ENCODE data around the gene ATP12A.

The ATP12A gene

GRCh38 chr13:24680258-24680920 lies at the start of gene ATP12A:
Gene ATP12A (plus strand): TSS chr13:24680408. CDS start chr13:24680744, 336 bp downstream.
- H3K4me1 ChIP-seq (ENCODE audit: control insufficient read depth in 1 of 2, insufficient read depth in 2 of 2, low read length in 2 of 2): peaks cover 0 to 13% of the 10 kb centered on the region in 2 donors
- H3K4me3 ChIP-seq (ENCODE audit: low read depth in 1 of 2, low read length in 2 of 2): peak within 1 kb of the TSS in 1 of 2 donors; percentile 60
- H3K36me3 ChIP-seq (ENCODE audit: control insufficient read depth in 1 of 2, insufficient read depth in 2 of 2, low read length in 2 of 2): no peaks in the 10 kb centered on the region
- H3K9me3 ChIP-seq (ENCODE audit: control insufficient read depth in 1 of 2, low read length in 2 of 2): no peaks in the 10 kb centered on the region
- no peak within 1 kb of the TSS for H3K27ac ChIP-seq (ENCODE audit: low read length)
- peaks cover 10% of the 10 kb centered on the region for H3K27me3 ChIP-seq (ENCODE audit: low read depth, low read length)

- Histone ChIP-seq H3K27ac (ENCODE audit: low read length) (no peak overlapping the region), H3K4me3 (ENCODE audit: low read depth in 1 of 2, low read length in 2 of 2) (no peak overlapping the region), H3K9me3 (ENCODE audit: control insufficient read depth in 1 of 2, low read length in 2 of 2) (no peaks in the 10 kb centered on the region), H3K27me3 (ENCODE audit: low read depth, low read length) (no peaks in the 10 kb centered on the region), H3K36me3 (ENCODE audit: control insufficient read depth in 1 of 2, insufficient read depth in 2 of 2, low read length in 2 of 2) (no peaks in the 10 kb centered on the region), H3K4me1 (ENCODE audit: control insufficient read depth in 1 of 2, insufficient read depth in 2 of 2, low read length in 2 of 2) (no peaks in the 10 kb centered on the region)
Observed at GRCh38 chr13:24630851-24631620, 49.2 kb upstream of the ATP12A start.

GRCh38 chr13:24631922-24632321 lies 48.3 kb upstream of the ATP12A start:
- no peaks in the 10 kb centered on the region for H3K9me3 ChIP-seq (ENCODE audit: control insufficient read depth in 1 of 2, low read length in 2 of 2)
- H3K27ac ChIP-seq (ENCODE audit: low read length): no peak overlapping the region
- H3K27me3 ChIP-seq (ENCODE audit: low read depth, low read length): no peaks in the 10 kb centered on the region
- no peaks in the 10 kb centered on the region for H3K36me3 ChIP-seq (ENCODE audit: control insufficient read depth in 1 of 2, insufficient read depth in 2 of 2, low read length in 2 of 2)
- no peaks in the 10 kb centered on the region for H3K4me1 ChIP-seq (ENCODE audit: control insufficient read depth in 1 of 2, insufficient read depth in 2 of 2, low read length in 2 of 2)
- no peak overlapping the region for H3K4me3 ChIP-seq (ENCODE audit: low read depth in 1 of 2, low read length in 2 of 2)

- H3K4me3 ChIP-seq (ENCODE audit: low read depth in 1 of 2, low read length in 2 of 2): no peak overlapping the region
- H3K27ac ChIP-seq (ENCODE audit: low read length): no peak overlapping the region
- no peaks in the 10 kb centered on the region for H3K27me3 ChIP-seq (ENCODE audit: low read depth, low read length)
- no peaks in the 10 kb centered on the region for H3K9me3 ChIP-seq (ENCODE audit: control insufficient read depth in 1 of 2, low read length in 2 of 2)
- no peaks in the 10 kb centered on the region for H3K4me1 ChIP-seq (ENCODE audit: control insufficient read depth in 1 of 2, insufficient read depth in 2 of 2, low read length in 2 of 2)
- no peaks in the 10 kb centered on the region for H3K36me3 ChIP-seq (ENCODE audit: control insufficient read depth in 1 of 2, insufficient read depth in 2 of 2, low read length in 2 of 2)
Observed at GRCh38 chr13:24632382-24633121, 47.7 kb upstream of the ATP12A start.

- no peak overlapping the region for H3K4me3 ChIP-seq (ENCODE audit: low read depth in 1 of 2, low read length in 2 of 2)
- no peaks in the 10 kb centered on the region for H3K27me3 ChIP-seq (ENCODE audit: low read depth, low read length)
- no peaks in the 10 kb centered on the region for H3K4me1 ChIP-seq (ENCODE audit: control insufficient read depth in 1 of 2, insufficient read depth in 2 of 2, low read length in 2 of 2)
- H3K9me3 ChIP-seq (ENCODE audit: control insufficient read depth in 1 of 2, low read length in 2 of 2): no peaks in the 10 kb centered on the region
- H3K27ac ChIP-seq (ENCODE audit: low read length): no peak overlapping the region
- no peaks in the 10 kb centered on the region for H3K36me3 ChIP-seq (ENCODE audit: control insufficient read depth in 1 of 2, insufficient read depth in 2 of 2, low read length in 2 of 2)
Observed at GRCh38 chr13:24636776-24637175, 43.4 kb upstream of the ATP12A start.

GRCh38 chr13:24638096-24638495 lies 42.1 kb upstream of the ATP12A start:
- no peaks in the 10 kb centered on the region for H3K36me3 ChIP-seq (ENCODE audit: control insufficient read depth in 1 of 2, insufficient read depth in 2 of 2, low read length in 2 of 2)
- no peaks in the 10 kb centered on the region for H3K27me3 ChIP-seq (ENCODE audit: low read depth, low read length)
- H3K4me1 ChIP-seq (ENCODE audit: control insufficient read depth in 1 of 2, insufficient read depth in 2 of 2, low read length in 2 of 2): no peaks in the 10 kb centered on the region
- H3K9me3 ChIP-seq (ENCODE audit: control insufficient read depth in 1 of 2, low read length in 2 of 2): no peaks in the 10 kb centered on the region
- H3K27ac ChIP-seq (ENCODE audit: low read length): no peak overlapping the region
- no peak overlapping the region for H3K4me3 ChIP-seq (ENCODE audit: low read depth in 1 of 2, low read length in 2 of 2)

- H3K4me1 ChIP-seq (ENCODE audit: control insufficient read depth in 1 of 2, insufficient read depth in 2 of 2, low read length in 2 of 2): no peaks in the 10 kb centered on the region
- H3K4me3 ChIP-seq (ENCODE audit: low read depth in 1 of 2, low read length in 2 of 2): no peak overlapping the region
- no peaks in the 10 kb centered on the region for H3K9me3 ChIP-seq (ENCODE audit: control insufficient read depth in 1 of 2, low read length in 2 of 2)
- H3K36me3 ChIP-seq (ENCODE audit: control insufficient read depth in 1 of 2, insufficient read depth in 2 of 2, low read length in 2 of 2): no peaks in the 10 kb centered on the region
- no peaks in the 10 kb centered on the region for H3K27me3 ChIP-seq (ENCODE audit: low read depth, low read length)
- no peak overlapping the region for H3K27ac ChIP-seq (ENCODE audit: low read length)
Observed at GRCh38 chr13:24640752-24641151, 39.5 kb upstream of the ATP12A start.

- H3K36me3 ChIP-seq (ENCODE audit: control insufficient read depth in 1 of 2, insufficient read depth in 2 of 2, low read length in 2 of 2): no peaks in the 10 kb centered on the region
- H3K27ac ChIP-seq (ENCODE audit: low read length): no peak overlapping the region
- H3K4me1 ChIP-seq (ENCODE audit: control insufficient read depth in 1 of 2, insufficient read depth in 2 of 2, low read length in 2 of 2): no peaks in the 10 kb centered on the region
- H3K27me3 ChIP-seq (ENCODE audit: low read depth, low read length): no peaks in the 10 kb centered on the region
- no peak overlapping the region for H3K4me3 ChIP-seq (ENCODE audit: low read depth in 1 of 2, low read length in 2 of 2)
- no peaks in the 10 kb centered on the region for H3K9me3 ChIP-seq (ENCODE audit: control insufficient read depth in 1 of 2, low read length in 2 of 2)
Observed at GRCh38 chr13:24642219-24642618, 38.0 kb upstream of the ATP12A start.

- H3K36me3 ChIP-seq (ENCODE audit: control insufficient read depth in 1 of 2, insufficient read depth in 2 of 2, low read length in 2 of 2): no peaks in the 10 kb centered on the region
- no peak overlapping the region for H3K4me3 ChIP-seq (ENCODE audit: low read depth in 1 of 2, low read length in 2 of 2)
- no peak overlapping the region for H3K27ac ChIP-seq (ENCODE audit: low read length)
- H3K4me1 ChIP-seq (ENCODE audit: control insufficient read depth in 1 of 2, insufficient read depth in 2 of 2, low read length in 2 of 2): no peaks in the 10 kb centered on the region
- H3K9me3 ChIP-seq (ENCODE audit: control insufficient read depth in 1 of 2, low read length in 2 of 2): no peaks in the 10 kb centered on the region
- no peaks in the 10 kb centered on the region for H3K27me3 ChIP-seq (ENCODE audit: low read depth, low read length)
Observed at GRCh38 chr13:24644036-24644435, 36.2 kb upstream of the ATP12A start.

- H3K27me3 ChIP-seq (ENCODE audit: low read depth, low read length): no peaks in the 10 kb centered on the region
- H3K4me1 ChIP-seq (ENCODE audit: control insufficient read depth in 1 of 2, insufficient read depth in 2 of 2, low read length in 2 of 2): no peaks in the 10 kb centered on the region
- no peaks in the 10 kb centered on the region for H3K9me3 ChIP-seq (ENCODE audit: control insufficient read depth in 1 of 2, low read length in 2 of 2)
- no peak overlapping the region for H3K4me3 ChIP-seq (ENCODE audit: low read depth in 1 of 2, low read length in 2 of 2)
- no peak overlapping the region for H3K27ac ChIP-seq (ENCODE audit: low read length)
- no peaks in the 10 kb centered on the region for H3K36me3 ChIP-seq (ENCODE audit: control insufficient read depth in 1 of 2, insufficient read depth in 2 of 2, low read length in 2 of 2)
Observed at GRCh38 chr13:24648271-24648670, 31.9 kb upstream of the ATP12A start.

GRCh38 chr13:24648983-24649687 lies 31.1 kb upstream of the ATP12A start:
- H3K27me3 ChIP-seq (ENCODE audit: low read depth, low read length): no peaks in the 10 kb centered on the region
- H3K36me3 ChIP-seq (ENCODE audit: control insufficient read depth in 1 of 2, insufficient read depth in 2 of 2, low read length in 2 of 2): no peaks in the 10 kb centered on the region
- no peak overlapping the region for H3K4me3 ChIP-seq (ENCODE audit: low read depth in 1 of 2, low read length in 2 of 2)
- no peak overlapping the region for H3K27ac ChIP-seq (ENCODE audit: low read length)
- no peaks in the 10 kb centered on the region for H3K4me1 ChIP-seq (ENCODE audit: control insufficient read depth in 1 of 2, insufficient read depth in 2 of 2, low read length in 2 of 2)
- H3K9me3 ChIP-seq (ENCODE audit: control insufficient read depth in 1 of 2, low read length in 2 of 2): no peaks in the 10 kb centered on the region
